PC-3 (cell line): ENCODE results near the gene GSDMA. TPM values are rescaled to one million over a fixed set of nuclear protein-coding genes. Genes with fewer than 3 reads are reported as not detected.
A peak's percentile ranks its signal among the peaks of the same experiment; 100 is the strongest.

Source experiments
- ATAC-seq: fragments of 200-7000 bp; cut with Tn5 transposase; 2 replicates; pipeline ENCODE4 v1.9.1; 2020; ENCODE audit warnings: mild to moderate bottlenecking, moderate library complexity
- BruUV-seq: library from RNA; stranded (reverse); fragments of 400-500 nt; replicated peaks from 2 replicates; lab custom pipeline; 2021; lab: Mats Ljungman, UMichigan
- CTCF ChIA-PET: fragments of 300-600 bp; sonication (Branson Sonifier 250); formaldehyde crosslinking; loops from one replicate; lab custom pipeline; 2022; ENCODE audit warnings: antibody characterized with exemption; lab: Charles Lee
- POLR2A ChIA-PET: fragments of 300-600 bp; sonication (Branson Sonifier 250); formaldehyde crosslinking; loops from one replicate; lab custom pipeline; 2022; ENCODE audit warnings: antibody characterized with exemption; ENCODE audit not compliant: unreplicated experiment; lab: Charles Lee
- DNase-seq: peaks from one replicate; pipeline ENCODE4 v3.0.0-alpha.2; 2015
- H2AFZ ChIP-seq: fragments of 300-600 bp; sonication (generic); 2 replicates; pipeline ENCODE4 v1.6.0; 2016; ENCODE audit warnings: antibody characterized with exemption, low read length
- H3F3A ChIP-seq: fragments of 300-600 bp; sonication (generic); one replicate; pipeline ENCODE4 v1.6.0; 2017; ENCODE audit warnings: antibody characterized with exemption, low read length, control low read depth, mild to moderate bottlenecking; ENCODE audit not compliant: unreplicated experiment
- H3K27ac ChIP-seq: fragments of 300-600 bp; sonication (generic); 2 replicates; pipeline ENCODE4 v1.5.1; 2016; ENCODE audit warnings: mild to moderate bottlenecking, low read length
- H3K27me3 ChIP-seq: fragments of 300-600 bp; sonication (generic); 2 replicates; pipeline ENCODE4 v1.6.1; 2016; ENCODE audit warnings: low read length, mixed read lengths
- H3K36me3 ChIP-seq: fragments of 300-600 bp; sonication (generic); 2 replicates; pipeline ENCODE4 v1.6.1; 2016; ENCODE audit warnings: low read depth, mixed run types, low read length, mixed read lengths
- H3K4me1 ChIP-seq: fragments of 300-600 bp; sonication (generic); 2 replicates; pipeline ENCODE4 v1.5.1; 2016; ENCODE audit warnings: low read length; ENCODE audit not compliant: insufficient read depth
- H3K4me2 ChIP-seq: fragments of 300-600 bp; sonication (generic); 2 replicates; pipeline ENCODE4 v1.6.0; 2016; ENCODE audit warnings: low read length
- H3K4me3 ChIP-seq: fragments of 300-600 bp; sonication (generic); 2 replicates; pipeline ENCODE4 v1.5.1; 2016; ENCODE audit warnings: mild to moderate bottlenecking, low read length, mixed read lengths
- H3K79me2 ChIP-seq: fragments of 300-600 bp; sonication (generic); 2 replicates; pipeline ENCODE4 v1.6.1; 2017; ENCODE audit warnings: low read length, mixed read lengths
- H3K9ac ChIP-seq: fragments of 300-600 bp; sonication (generic); 2 replicates; pipeline ENCODE4 v1.6.0; 2016; ENCODE audit warnings: mild to moderate bottlenecking, low read length
- H3K9me2 ChIP-seq: fragments of 300-600 bp; sonication (generic); replicated peaks from 2 replicates; pipeline ENCODE4 v1.6.1; 2016; ENCODE audit warnings: mixed run types, low read length, mixed read lengths
- H3K9me3 ChIP-seq: fragments of 300-600 bp; sonication (generic); 2 replicates; pipeline ENCODE4 v1.6.1; 2016; ENCODE audit warnings: low read length, mixed read lengths
- H4K20me1 ChIP-seq: fragments of 300-600 bp; sonication (generic); 2 replicates; pipeline ENCODE4 v1.6.1; 2016; ENCODE audit warnings: low read length, mixed read lengths
- CTCF ChIP-seq: fragments of 300-600 bp; sonication (generic); conservative IDR thresholded peaks from 2 replicates; pipeline ENCODE4 v1.5.1; 2017; ENCODE audit warnings: antibody characterized with exemption, low read depth, mild to moderate bottlenecking, low read length
- EZH2 ChIP-seq: fragments of 300-600 bp; sonication (generic); IDR thresholded peaks from one replicate; pipeline ENCODE4 v1.6.1; 2017; ENCODE audit warnings: antibody characterized with exemption, mild to moderate bottlenecking, low read length; ENCODE audit not compliant: unreplicated experiment
- EZH2phosphoT487 ChIP-seq: fragments of 300-600 bp; sonication (generic); IDR thresholded peaks from 2 replicates; pipeline ENCODE4 v1.6.1; 2018; ENCODE audit warnings: mild to moderate bottlenecking, antibody characterized with exemption, low read length, borderline replicate concordance
- intact Hi-C: fragments of 100-400 bp; cut with micrococcal nuclease; formaldehyde crosslinking; loops from 2 replicates; pipeline ENCODE4 v1.9.0; 2023
- total RNA-seq: library from RNA; depleted of rRNA; stranded (reverse); fragments of >200 nt; gene quantifications from 2 replicates; pipeline ENCODE4 v1.2.3, GENCODE V29; 2014

Gene GSDMA
- total RNA-seq, 1 experiment from 2014 or later = not detected

DNA sequence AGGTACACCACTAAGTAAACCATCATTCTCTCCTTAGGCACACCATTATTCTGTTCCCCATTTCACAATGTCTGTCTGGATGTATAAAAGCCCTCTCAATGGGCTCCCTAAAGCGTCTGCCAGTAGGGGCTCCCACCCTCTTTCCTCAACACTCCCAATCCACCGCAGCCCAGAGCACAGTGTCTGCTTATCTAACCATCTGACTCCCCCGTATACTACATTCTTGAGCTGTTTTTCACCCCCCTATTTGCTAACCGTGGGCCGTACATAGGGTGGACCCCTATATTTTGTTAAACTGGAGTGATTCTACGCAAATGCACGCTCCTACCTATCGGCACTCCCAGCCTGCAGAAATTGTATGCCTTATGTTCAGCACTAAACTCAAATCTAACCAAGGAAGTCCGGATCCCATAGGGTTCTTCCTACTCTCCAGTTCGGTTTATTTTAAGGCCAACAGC is 17.1 kb downstream of the GSDMA start:
- Histone ChIP-seq H3K27ac (no peak overlapping the region), H3K9me2 (no peaks in the 10 kb centered on the region), H3K9me3 (no peaks in the 10 kb centered on the region), H2AFZ (peak overlapping the region; percentile 91), H4K20me1 (peaks cover 15% of the 10 kb centered on the region), H3K36me3 (peaks cover 6% of the 10 kb centered on the region; the same call in 1 of the 2 replicates), H3F3A (no peaks in the 10 kb centered on the region), H3K27me3 (no peaks in the 10 kb centered on the region), H3K79me2 (peaks cover 31% of the 10 kb centered on the region), H3K9ac (peak overlapping the region; percentile 43), H3K4me1 (peaks cover 19% of the 10 kb centered on the region), H3K4me2 (peak overlapping the region; percentile 91), H3K4me3 (peak overlapping the region; percentile 98)
- ChIA-PET POLR2A (interaction anchor here (0.6 kb wide), 1 partner anchor 87 kb away, joined by 4 read pairs; no protein-coding TSS in a partner anchor), CTCF (interaction anchor here (0.6 to 1.5 kb wide), 2 partner anchors 22 to 52 kb away, joined by 4 to 5 read pairs; partner anchors contain the start of genes LRRC3C and ORMDL3)
- DNase-seq = no peak
- TF ChIP-seq EZH2phosphoT487 (no peak), EZH2 (no peak), CTCF (no peak)
- intact Hi-C loops = loop anchor here (1.0 kb wide), 1 partner anchor 21 kb away; no protein-coding TSS in a partner anchor
- ATAC-seq = peak; percentile 22
- BruUV-seq = no TSS peak

- H4K20me1 ChIP-seq = peaks cover 15% of the 10 kb centered on the region
- ChIA-PET POLR2A (interaction anchor here (0.6 to 0.7 kb wide), 2 partner anchors 73 to 86 kb away, joined by 4 read pairs; no protein-coding TSS in a partner anchor), CTCF (interaction anchor here (0.5 to 1.5 kb wide), 4 partner anchors 22 to 299 kb away, joined by 4 to 8 read pairs (median 5); partner anchors contain the start of genes LRRC3C and ORMDL3)
- H3K4me2 ChIP-seq = peak within 1 kb of the TSS; percentile 97
- peak within 1 kb of the TSS; percentile 98 for H3K4me3 ChIP-seq
- no peaks in the 10 kb centered on the region for H3K27me3 ChIP-seq
- ATAC-seq (peak; percentile 93), DNase-seq (peak; percentile 97)
- peak within 1 kb of the TSS; percentile 91 for H2AFZ ChIP-seq
- peaks cover 12% of the 10 kb centered on the region; the same call in 1 of the 2 replicates for H3K36me3 ChIP-seq
- peaks cover 19% of the 10 kb centered on the region for H3K4me1 ChIP-seq
- H3K79me2 ChIP-seq = peaks cover 31% of the 10 kb centered on the region
- TF ChIP-seq EZH2phosphoT487 = no peak
- peak; percentile 60 for TF ChIP-seq CTCF
- H3K9me3 ChIP-seq = no peaks in the 10 kb centered on the region
- H3K9me2 ChIP-seq = no peaks in the 10 kb centered on the region
- no peaks in the 10 kb centered on the region for H3F3A ChIP-seq
- H3K27ac ChIP-seq = peak within 1 kb of the TSS; percentile 72
- no TSS peak for BruUV-seq
- peak within 1 kb of the TSS; percentile 98 for H3K9ac ChIP-seq
- intact Hi-C loops = loop anchor here (1.0 kb wide), 1 partner anchor 21 kb away; no protein-coding TSS in a partner anchor
These were observed 17.8 kb downstream of the GSDMA start, which contains the start of gene PSMD3 for GRCh38 chr17:39980351-39981206. TSS of gene PSMD3 (plus strand) at chr17:39980807. CDS start at chr17:39980971, 164 bp downstream.
